Loucy (cell line): Measurements from ENCODE around the gene CCDC57.

Experiments used
- H2AFZ ChIP-seq: fragments of 200-600 bp; sonication (generic); 2 replicates; pipeline ENCODE4 v1.6.0; 2016; ENCODE audit warnings: antibody characterized with exemption, mild to moderate bottlenecking, low read length, moderate library complexity
- H3F3A ChIP-seq: fragments of 200-600 bp; 2 replicates; pipeline ENCODE4 v1.6.0; 2016; ENCODE audit warnings: antibody characterized with exemption, low read depth, mild to moderate bottlenecking
- H3K27me3 ChIP-seq: fragments of 200-600 bp; sonication (generic); 2 replicates; pipeline ENCODE4 v1.6.1; 2014; ENCODE audit warnings: low read length, mild to moderate bottlenecking; ENCODE audit not compliant: insufficient read depth, poor library complexity, severe bottlenecking
- H3K36me3 ChIP-seq: fragments of 200-600 bp; sonication (generic); 2 replicates; pipeline ENCODE4 v1.6.1; 2016; ENCODE audit warnings: low read length; ENCODE audit not compliant: insufficient read depth
- H3K4me1 ChIP-seq: fragments of 200-600 bp; sonication (generic); 2 replicates; pipeline ENCODE4 v1.5.1; 2014; ENCODE audit warnings: low read length, mild to moderate bottlenecking; ENCODE audit not compliant: insufficient read depth, poor library complexity, severe bottlenecking
- H3K4me2 ChIP-seq: fragments of 200-600 bp; sonication (generic); 2 replicates; pipeline ENCODE4 v1.6.0; 2014; ENCODE audit warnings: antibody characterized with exemption, low read length, low read depth, mild to moderate bottlenecking; ENCODE audit not compliant: poor library complexity, severe bottlenecking
- H3K4me3 ChIP-seq: fragments of 200-600 bp; sonication (generic); 2 replicates; pipeline ENCODE4 v1.5.1; 2014; ENCODE audit warnings: low read length, mild to moderate bottlenecking, mixed read lengths; ENCODE audit not compliant: poor library complexity, severe bottlenecking
- H3K79me2 ChIP-seq: fragments of 200-600 bp; sonication (generic); 2 replicates; pipeline ENCODE4 v1.6.1; 2014; ENCODE audit warnings: low read length; ENCODE audit not compliant: insufficient read depth
- H3K9ac ChIP-seq: fragments of 200-600 bp; sonication (generic); 2 replicates; pipeline ENCODE4 v1.6.0; 2014; ENCODE audit warnings: mild to moderate bottlenecking, low read depth, low read length, moderate library complexity; ENCODE audit not compliant: poor library complexity, severe bottlenecking
- H3K9me2 ChIP-seq: fragments of 200-600 bp; sonication (generic); replicated peaks from 2 replicates; pipeline ENCODE4 v1.6.1; 2016; ENCODE audit warnings: low read depth, low read length, mixed read lengths
- H3K9me3 ChIP-seq: fragments of 200-600 bp; sonication (generic); 2 replicates; pipeline ENCODE4 v1.6.1; 2014; ENCODE audit warnings: mild to moderate bottlenecking, antibody characterized with exemption, low read length, low read depth; ENCODE audit not compliant: insufficient read depth
- H4K20me1 ChIP-seq: fragments of 200-600 bp; sonication (generic); 2 replicates; pipeline ENCODE4 v1.6.0; 2014; ENCODE audit warnings: antibody characterized with exemption, low read length, mild to moderate bottlenecking; ENCODE audit not compliant: insufficient read depth, poor library complexity, severe bottlenecking
- EZH2phosphoT487 ChIP-seq: fragments of 200-600 bp; IDR thresholded peaks from 2 replicates; pipeline ENCODE4 v1.6.1; 2018; ENCODE audit warnings: antibody characterized with exemption, mild to moderate bottlenecking, moderate library complexity, borderline replicate concordance
- TF ChIP-seq, protein P1 (sequence below): fragments of 200-600 bp; sonication (generic); conservative IDR thresholded peaks from 2 replicates; pipeline ENCODE4 v1.5.1; 2014; ENCODE audit warnings: mild to moderate bottlenecking, antibody characterized with exemption, low read length

Gene CCDC57

DNA sequence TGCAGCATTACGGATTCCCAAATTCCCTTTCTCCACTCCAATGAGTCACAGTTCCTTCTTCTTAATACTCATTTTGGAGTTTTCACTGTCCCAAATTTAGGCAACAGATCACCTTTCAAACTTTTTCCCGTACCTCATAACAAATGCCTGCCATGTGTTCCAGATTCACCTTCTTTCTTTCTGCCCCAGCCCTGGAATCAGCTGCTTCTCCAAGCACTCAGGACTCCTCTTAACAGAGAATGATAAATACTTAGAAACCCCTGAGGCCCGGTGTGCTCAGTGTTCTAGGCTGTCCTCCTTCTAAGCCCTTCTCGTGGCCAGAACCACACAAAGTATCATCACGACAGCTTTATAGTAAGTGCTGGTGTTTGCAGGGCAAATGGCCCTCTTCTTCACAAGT lies 45.9 kb upstream of the CCDC57 start:
- H3K9me2 ChIP-seq, result no peaks in the 10 kb centered on the region
- no peaks in the 10 kb centered on the region for H3K27me3 ChIP-seq
- no peaks in the 10 kb centered on the region; the same call in 1 of the 2 replicates for H3F3A ChIP-seq
- H3K4me1 ChIP-seq, result no peaks in the 10 kb centered on the region
- no peak overlapping the region for H3K9ac ChIP-seq
- H2AFZ ChIP-seq, result no peak overlapping the region
- H4K20me1 ChIP-seq, result peaks cover 59% of the 10 kb centered on the region
- H3K9me3 ChIP-seq, result no peaks in the 10 kb centered on the region
- peaks cover 69% of the 10 kb centered on the region for H3K79me2 ChIP-seq
- H3K4me3 ChIP-seq, result no peak overlapping the region
- no peak overlapping the region for H3K4me2 ChIP-seq
- TF ChIP-seq, protein P1, sequence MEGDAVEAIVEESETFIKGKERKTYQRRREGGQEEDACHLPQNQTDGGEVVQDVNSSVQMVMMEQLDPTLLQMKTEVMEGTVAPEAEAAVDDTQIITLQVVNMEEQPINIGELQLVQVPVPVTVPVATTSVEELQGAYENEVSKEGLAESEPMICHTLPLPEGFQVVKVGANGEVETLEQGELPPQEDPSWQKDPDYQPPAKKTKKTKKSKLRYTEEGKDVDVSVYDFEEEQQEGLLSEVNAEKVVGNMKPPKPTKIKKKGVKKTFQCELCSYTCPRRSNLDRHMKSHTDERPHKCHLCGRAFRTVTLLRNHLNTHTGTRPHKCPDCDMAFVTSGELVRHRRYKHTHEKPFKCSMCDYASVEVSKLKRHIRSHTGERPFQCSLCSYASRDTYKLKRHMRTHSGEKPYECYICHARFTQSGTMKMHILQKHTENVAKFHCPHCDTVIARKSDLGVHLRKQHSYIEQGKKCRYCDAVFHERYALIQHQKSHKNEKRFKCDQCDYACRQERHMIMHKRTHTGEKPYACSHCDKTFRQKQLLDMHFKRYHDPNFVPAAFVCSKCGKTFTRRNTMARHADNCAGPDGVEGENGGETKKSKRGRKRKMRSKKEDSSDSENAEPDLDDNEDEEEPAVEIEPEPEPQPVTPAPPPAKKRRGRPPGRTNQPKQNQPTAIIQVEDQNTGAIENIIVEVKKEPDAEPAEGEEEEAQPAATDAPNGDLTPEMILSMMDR, result no peak
- TF ChIP-seq EZH2phosphoT487, result no peak
- peaks cover 84% of the 10 kb centered on the region; the same call in 1 of the 2 replicates for H3K36me3 ChIP-seq

DNA sequence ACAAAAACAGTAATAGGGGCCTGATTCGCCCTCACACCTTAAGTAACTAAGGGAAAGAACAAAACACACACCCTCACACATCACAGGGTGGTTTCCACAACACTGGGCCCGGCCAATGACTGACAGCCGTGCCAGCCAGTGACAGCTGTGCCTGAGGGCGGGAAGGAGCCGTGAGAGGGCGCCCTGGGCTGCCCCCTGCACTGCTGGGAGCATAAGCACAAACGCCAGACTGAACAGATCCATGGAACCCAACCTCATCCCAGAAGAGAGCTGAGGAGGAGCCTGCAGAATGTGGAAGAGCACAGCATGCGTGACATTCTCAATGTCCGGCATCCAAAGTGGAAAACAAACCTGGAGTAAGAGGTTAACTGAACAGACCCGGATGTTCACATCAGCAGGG lies 44.8 kb upstream of the CCDC57 start:
- Histone ChIP-seq H3K4me2 (no peak overlapping the region), H3K27me3 (no peaks in the 10 kb centered on the region), H3K9me2 (no peaks in the 10 kb centered on the region), H4K20me1 (peaks cover 56% of the 10 kb centered on the region), H3K9ac (no peak overlapping the region), H3K36me3 (peaks cover 84% of the 10 kb centered on the region; the same call in 1 of the 2 replicates), H3K9me3 (no peaks in the 10 kb centered on the region), H3K4me3 (no peak overlapping the region), H2AFZ (no peak overlapping the region), H3K4me1 (no peaks in the 10 kb centered on the region), H3F3A (no peaks in the 10 kb centered on the region; the same call in 1 of the 2 replicates), H3K79me2 (peaks cover 69% of the 10 kb centered on the region)
- no peak for TF ChIP-seq EZH2phosphoT487
- TF ChIP-seq, protein P1, result no peak

DNA sequence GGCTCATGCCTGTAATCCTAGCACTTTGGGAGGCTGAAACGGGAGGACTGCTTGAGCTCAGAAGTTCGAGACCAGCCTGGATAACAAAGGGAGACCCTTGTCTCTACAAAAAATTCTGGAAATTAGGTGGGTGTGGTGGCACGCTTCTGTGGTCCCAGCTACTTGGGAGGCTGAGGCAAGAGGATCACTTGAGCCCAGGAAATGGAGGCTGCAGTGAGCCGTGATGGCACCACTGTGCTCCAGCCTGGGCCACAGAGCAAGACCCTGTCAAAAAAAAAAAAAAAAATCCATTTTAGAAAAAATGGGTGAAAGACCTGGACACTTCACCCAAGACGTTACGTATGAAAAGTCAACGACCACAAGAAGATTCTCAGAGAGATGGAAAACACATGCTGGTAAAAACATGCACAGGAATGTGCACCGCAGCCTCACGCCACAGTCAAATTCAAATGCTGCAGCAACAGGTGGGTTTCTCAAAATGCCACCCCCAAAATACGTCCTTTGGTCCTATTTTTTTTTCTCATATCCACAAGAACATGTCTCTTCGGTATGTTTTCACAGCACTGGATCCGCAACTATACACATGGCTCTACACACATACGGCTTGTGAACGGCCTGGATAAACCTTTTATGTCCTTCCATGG lies 43.7 kb upstream of the CCDC57 start:
- no peaks in the 10 kb centered on the region for H3K9me2 ChIP-seq
- no peaks in the 10 kb centered on the region for H3K4me1 ChIP-seq
- H3K9ac ChIP-seq, result no peak overlapping the region
- H4K20me1 ChIP-seq, result peaks cover 51% of the 10 kb centered on the region
- no peaks in the 10 kb centered on the region for H3K27me3 ChIP-seq
- peaks cover 84% of the 10 kb centered on the region; the same call in 1 of the 2 replicates for H3K36me3 ChIP-seq
- no peak overlapping the region for H3K4me3 ChIP-seq
- H3K4me2 ChIP-seq, result no peak overlapping the region
- H3K79me2 ChIP-seq, result peaks cover 68% of the 10 kb centered on the region
- TF ChIP-seq EZH2phosphoT487, result no peak
- TF ChIP-seq, protein P1, result no peak
- no peaks in the 10 kb centered on the region; the same call in 1 of the 2 replicates for H3F3A ChIP-seq
- H2AFZ ChIP-seq, result no peak overlapping the region
- H3K9me3 ChIP-seq, result no peaks in the 10 kb centered on the region
